Heart right ventricle (tissue), 16 donors: Measurements from ENCODE around the gene CNPPD1. TPM values are rescaled to one million over a fixed set of nuclear protein-coding genes. Genes with fewer than 3 reads are reported as not detected.

Source experiments
- ATAC-seq, 8 donors: fragments of 200-7000 bp; cut with Tn5 transposase; one replicate each; pipeline ENCODE4 v1.9.1; 2020; ENCODE audit warnings: mild to moderate bottlenecking in 8 of 8, moderate library complexity in 8 of 8, moderate number of reproducible peaks in 1 of 8
- DNase-seq, 2 donors: peaks; one replicate each; pipeline ENCODE4 v3.0.0-alpha.2; 2020
- H3K27ac ChIP-seq, 10 donors: fragments of 200-600 bp; sonication (generic) in 2 of 10; one replicate each; pipeline versions ENCODE4 v1.5.0 to v1.8.0; 2020 to 2022; ENCODE audit warnings: mild to moderate bottlenecking in 3 of 10
- H3K27me3 ChIP-seq, 7 donors: fragments of 200-600 bp; one replicate each; pipeline ENCODE4 v1.8.0; 2021 to 2022; ENCODE audit warnings: mild to moderate bottlenecking in 2 of 7
- H3K36me3 ChIP-seq, 9 donors: fragments of 200-600 bp; sonication (generic) in 1 of 9; one replicate each; pipeline versions ENCODE4 v1.5.0 to v1.8.0; 2020 to 2022; ENCODE audit warnings: mild to moderate bottlenecking in 2 of 9
- H3K4me1 ChIP-seq, 9 donors: fragments of 200-600 bp; sonication (generic) in 1 of 9; one replicate each; pipeline versions ENCODE4 v1.5.0 to v1.8.0; 2020 to 2022; ENCODE audit warnings: mild to moderate bottlenecking in 4 of 9
- H3K4me3 ChIP-seq, 10 donors: fragments of 200-600 bp; sonication (generic) in 2 of 10; one replicate each; pipeline versions ENCODE4 v1.5.0 to v1.8.0; 2020 to 2022; ENCODE audit warnings: mild to moderate bottlenecking in 7 of 10, moderate library complexity in 2 of 10
- H3K9me3 ChIP-seq, 11 donors: fragments of 200-600 bp in 10 of 11; sonication (generic) in 2 of 11; one replicate each; pipeline versions ENCODE4 v1.5.0 to v1.8.0; 2013 to 2022; ENCODE audit warnings: mild to moderate bottlenecking in 2 of 11, control low read depth in 1 of 11, moderate library complexity in 1 of 11
- WGBS, 2 donors: extraction: QIAGEN DNeasy Blood & Tissue Kit; methylation state at CpG; one replicate each; pipeline ENCODE4 v1.1.7; 2013; ENCODE audit warnings: inconsistent platforms in 1 of 2; 5-methylcytosine and 5-hydroxymethylcytosine counted together
- intact Hi-C, 10 donors: fragments of 100-400 bp; cut with DNase I; formaldehyde crosslinking; loops; one replicate each; pipeline versions ENCODE4 v1.11.1 to v1.14.2; 2022
- polyA plus RNA-seq, 2 donors: library from polyadenylated mRNA; stranded (reverse); fragments of 200-250 nt; gene quantifications; one replicate each; pipeline ENCODE4 v1.2.3, GENCODE V29; 2013
- total RNA-seq, 10 donors: library from RNA; stranded (reverse); fragmentation: NEBNext Ultra II Directional in 3 of 10; extraction: Animal tissue kit (Norgen Biotek cat#: 25700) in 3 of 10; gene quantifications; one replicate each; pipeline versions ENCODE4 v1.2.1 to v1.2.4, GENCODE V29; 2021 to 2023
- TF ChIP-seq, protein P1 (sequence below), 9 donors: fragments of 200-600 bp; sonication (generic) in 2 of 9; IDR thresholded peaks; one replicate each; pipeline versions ENCODE4 v1.5.0 to v1.8.0; 2021 to 2022; ENCODE audit warnings: antibody characterized with exemption in 9 of 9, mild to moderate bottlenecking in 5 of 9, moderate library complexity in 1 of 9
- donor health status: Arrhythmogenic right ventricular cardiomyopathy.
- donor health status: ischemic (EF 13 %, LVEDD 7.1; RV severe dilation, severe dysfunction).
- donor health status: healthy with polysubstance abuse.
- donor health status: DM: no; HTN: yes; CAD: no.
- donor health status: DM: no; HTN: no; CAD: no.
- donor health status: ischemic (EF 25% LVEDD 6.9; RV normal size, moderate dysfunction).
- donor health status: ischemic (EF 25% LVEDD 5.7; RV mildly dilated, moderate dysfunction).
- donor health status: healthy.
- donor health status: DM: yes; HTN: yes; CAD: no.
- donor health status: Ischemic cardiomyopathy.
- donor health status: ischemic (EF 35%, LVEDD 5.7; RV mildly dilated, moderate dysfunction).
- donor health status: nonischemic (EF 11% LVEDD 7.7; RV severe dilation, severe dysfunction).
- donor health status: DM: yes; HTN: yes; CAD: no.
- donor health status: PGD.
- donor health status: ischemic (EF 29% LVEDD 5.4; RV normal size, mild dysfunction).
- donor health status: nonischemic (EF 23%, LVEDD 6.1; RV moderate dilation, normal function).

The CNPPD1 gene
- total and polyA plus RNA-seq, 12 donors: 35.5 to 84.7 (median 63.6) TPM

- H3K4me1 ChIP-seq: no peaks in the 10 kb centered on the region
- no peaks in the 10 kb centered on the region for H3K27me3 ChIP-seq
- DNase-seq (no peak), ATAC-seq (no peak)
- H3K27ac ChIP-seq: no peak overlapping the region
- 95 to 98% methylated on average over 3 of the region's 3 CpGs for WGBS, 2 donors
- TF ChIP-seq, protein P1, sequence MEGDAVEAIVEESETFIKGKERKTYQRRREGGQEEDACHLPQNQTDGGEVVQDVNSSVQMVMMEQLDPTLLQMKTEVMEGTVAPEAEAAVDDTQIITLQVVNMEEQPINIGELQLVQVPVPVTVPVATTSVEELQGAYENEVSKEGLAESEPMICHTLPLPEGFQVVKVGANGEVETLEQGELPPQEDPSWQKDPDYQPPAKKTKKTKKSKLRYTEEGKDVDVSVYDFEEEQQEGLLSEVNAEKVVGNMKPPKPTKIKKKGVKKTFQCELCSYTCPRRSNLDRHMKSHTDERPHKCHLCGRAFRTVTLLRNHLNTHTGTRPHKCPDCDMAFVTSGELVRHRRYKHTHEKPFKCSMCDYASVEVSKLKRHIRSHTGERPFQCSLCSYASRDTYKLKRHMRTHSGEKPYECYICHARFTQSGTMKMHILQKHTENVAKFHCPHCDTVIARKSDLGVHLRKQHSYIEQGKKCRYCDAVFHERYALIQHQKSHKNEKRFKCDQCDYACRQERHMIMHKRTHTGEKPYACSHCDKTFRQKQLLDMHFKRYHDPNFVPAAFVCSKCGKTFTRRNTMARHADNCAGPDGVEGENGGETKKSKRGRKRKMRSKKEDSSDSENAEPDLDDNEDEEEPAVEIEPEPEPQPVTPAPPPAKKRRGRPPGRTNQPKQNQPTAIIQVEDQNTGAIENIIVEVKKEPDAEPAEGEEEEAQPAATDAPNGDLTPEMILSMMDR (IDR thresholded peaks at IDR 0.05): no peak
- peaks cover 0 to 6% (median 0%) of the 10 kb centered on the region in 11 donors for H3K9me3 ChIP-seq
- no peak overlapping the region for H3K4me3 ChIP-seq
- H3K36me3 ChIP-seq: peaks cover 0 to 78% (median 19%) of the 10 kb centered on the region in 9 donors
- intact Hi-C loops: no loop called here
These were observed 36.0 kb downstream of the CNPPD1 start for GRCh38 chr2:219140722-219141121.

DNA sequence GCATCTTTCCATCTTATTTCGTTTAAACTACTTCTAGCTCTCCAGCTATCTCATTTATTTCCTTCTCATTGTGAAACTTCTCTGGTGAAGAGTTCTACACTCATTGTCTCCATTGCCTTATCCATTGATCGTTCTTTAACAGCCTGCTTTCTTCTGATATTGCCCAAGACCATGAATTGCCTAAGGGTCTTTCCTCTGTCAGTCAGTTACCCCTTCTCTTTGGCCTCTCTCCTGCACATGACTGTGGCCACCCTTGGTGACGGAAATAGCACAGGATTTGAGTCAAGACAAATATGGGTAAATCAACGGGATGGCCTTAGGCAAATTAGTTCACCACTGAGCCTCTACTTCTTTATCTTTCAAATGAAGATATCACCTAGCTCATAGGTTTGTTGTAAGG, 42.7 kb downstream of the CNPPD1 start:
- intact Hi-C loops: no loop called here
- Histone ChIP-seq H3K9me3 (no peaks in the 10 kb centered on the region), H3K27me3 (no peaks in the 10 kb centered on the region), H3K27ac (no peak overlapping the region), H3K4me1 (peaks cover 0 to 6% (median 0%) of the 10 kb centered on the region in 9 donors), H3K4me3 (no peak overlapping the region), H3K36me3 (peaks cover 0 to 18% (median 0%) of the 10 kb centered on the region in 9 donors)
- TF ChIP-seq, protein P1 (IDR thresholded peaks at IDR 0.05): no peak
- 91 to 95% methylated on average over 4 of the region's 4 CpGs for WGBS, 2 donors
- ATAC-seq (no peak), DNase-seq (no peak)

DNA sequence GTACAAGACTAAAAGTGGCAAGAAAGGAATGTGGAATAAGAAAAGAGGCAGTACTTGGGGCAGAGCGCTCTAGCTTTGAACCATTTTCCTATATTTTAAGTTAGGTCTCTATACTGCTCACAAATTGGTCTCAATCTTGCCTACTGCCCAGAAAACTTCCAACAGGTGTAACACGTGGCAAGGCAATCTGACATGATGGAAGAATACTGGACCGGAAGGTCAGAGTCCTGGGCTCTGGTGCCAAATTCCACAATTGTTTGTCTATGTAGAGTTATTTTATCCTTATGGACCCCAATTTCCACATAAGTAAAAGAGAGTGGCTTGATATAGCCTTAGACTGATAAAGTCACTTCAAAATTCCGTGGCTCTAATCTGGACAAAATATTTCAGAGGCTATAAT, 45.0 kb downstream of the CNPPD1 start:
- WGBS, 2 donors: 79 to 84% methylated on average over 4 of the region's 4 CpGs
- TF ChIP-seq, protein P1 (IDR thresholded peaks at IDR 0.05): no peak
- Histone ChIP-seq H3K4me1 (peaks cover 0 to 27% (median 3%) of the 10 kb centered on the region in 9 donors), H3K4me3 (no peak overlapping the region), H3K9me3 (no peaks in the 10 kb centered on the region), H3K27ac (no peak overlapping the region), H3K27me3 (no peaks in the 10 kb centered on the region), H3K36me3 (peaks cover 0 to 5% (median 0%) of the 10 kb centered on the region in 9 donors)
- ATAC-seq (no peak), DNase-seq (no peak)
- intact Hi-C loops: no loop called here

DNA sequence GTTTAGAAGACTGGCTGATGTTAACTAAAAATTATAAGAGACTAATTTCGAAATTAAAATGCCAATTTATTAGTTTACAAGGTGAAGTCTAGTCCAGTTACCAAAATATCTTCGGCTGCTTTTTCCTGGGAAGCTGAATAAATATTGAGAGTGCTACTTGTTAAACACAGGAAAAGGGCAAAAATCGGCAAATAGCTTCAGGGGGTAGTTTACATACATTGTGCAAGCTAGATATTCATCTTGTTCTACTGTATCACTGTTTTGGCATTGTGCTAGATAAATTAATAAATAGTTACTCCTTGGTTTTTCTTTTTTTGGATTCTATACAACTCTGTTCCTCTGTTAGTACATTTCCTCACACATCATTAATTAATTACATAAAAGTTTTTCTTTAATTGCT, 45.4 kb downstream of the CNPPD1 start:
- Histone ChIP-seq H3K9me3 (no peaks in the 10 kb centered on the region), H3K27ac (no peak overlapping the region), H3K36me3 (peaks cover 0 to 5% (median 0%) of the 10 kb centered on the region in 9 donors), H3K4me1 (peaks cover 0 to 31% (median 3%) of the 10 kb centered on the region in 9 donors), H3K27me3 (no peaks in the 10 kb centered on the region), H3K4me3 (no peak overlapping the region)
- TF ChIP-seq, protein P1 (IDR thresholded peaks at IDR 0.05): no peak
- DNase-seq: no peak
- ATAC-seq: no peak
- intact Hi-C loops: no loop called here
- WGBS, 2 donors: 82 to 87% methylated on average over 3 of the region's 3 CpGs
